ENCODE results near the gene RAB40C.

Gene RAB40C

DNA sequence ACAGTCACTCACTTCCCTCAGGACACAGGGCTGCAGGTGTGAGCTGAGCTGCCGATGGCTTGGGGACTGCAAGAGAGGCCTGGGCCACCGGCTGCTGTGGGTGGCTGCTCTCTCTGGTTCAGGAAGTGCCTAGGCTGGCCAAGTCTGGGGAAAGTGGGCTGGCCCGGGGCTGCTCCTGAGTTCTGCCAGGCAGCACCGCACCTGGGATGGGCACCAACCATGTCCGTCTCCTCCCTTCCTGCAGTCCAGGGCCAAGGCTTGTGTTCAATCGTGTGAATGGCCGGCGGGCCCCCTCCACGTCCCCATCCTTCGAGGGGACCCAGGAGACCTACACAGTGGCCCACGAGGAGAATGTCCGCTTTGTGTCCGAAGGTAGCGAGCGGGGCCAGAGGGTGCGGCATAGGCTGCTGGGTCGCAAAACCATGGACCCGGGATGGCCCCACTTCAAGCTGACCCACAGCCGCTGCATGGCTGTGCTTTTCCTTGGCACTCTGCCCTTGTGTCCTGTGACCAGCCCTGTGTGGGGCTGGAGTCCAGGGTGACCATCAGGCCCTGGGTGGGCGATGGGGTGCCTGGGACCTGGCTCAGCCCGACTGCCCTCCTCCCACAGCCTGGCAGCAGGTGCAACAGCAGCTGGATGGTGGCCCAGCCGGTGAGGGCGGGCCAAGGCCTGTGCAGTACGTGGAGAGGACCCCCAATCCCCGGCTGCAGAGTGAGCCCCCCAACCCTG lies 57.5 kb downstream of the RAB40C start:
- DNase-seq (ENCODE audit: low read depth) = no peak

DNA sequence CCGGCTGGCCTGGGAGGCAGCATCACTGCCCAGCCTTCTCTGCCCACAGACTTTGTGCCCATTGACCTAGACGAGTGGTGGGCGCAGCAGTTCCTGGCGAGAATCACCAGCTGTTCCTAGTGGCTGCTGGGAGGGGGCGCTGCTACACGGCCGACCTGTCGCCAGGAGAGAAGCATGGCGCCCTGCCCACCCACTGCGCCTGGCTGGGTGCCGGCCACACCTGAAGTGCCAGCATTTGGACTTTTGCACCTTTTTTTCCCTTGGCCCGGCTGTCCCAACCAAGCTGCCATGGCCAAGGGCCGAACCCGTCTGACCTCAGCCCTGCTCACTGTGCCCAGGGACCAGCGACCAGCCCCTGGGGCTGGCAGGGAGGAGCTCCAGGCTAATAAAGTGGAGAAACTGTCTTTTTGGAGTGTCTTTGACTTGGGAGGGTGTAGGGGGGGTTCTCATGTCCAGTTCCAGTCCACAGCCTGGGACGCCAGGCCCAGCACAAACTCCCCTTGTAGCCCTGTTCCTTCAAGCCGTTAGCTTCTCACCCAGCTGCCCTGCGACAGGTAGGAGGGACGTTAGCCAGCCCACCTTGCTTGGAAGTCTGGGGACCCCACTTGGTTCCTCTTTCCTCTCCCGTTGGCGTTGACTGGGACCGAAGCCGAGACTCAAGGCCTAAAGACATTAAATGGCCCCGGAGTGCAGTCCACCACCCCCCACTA lies 58.4 kb downstream of the RAB40C start:
- DNase-seq (ENCODE audit: low read depth) = no peak

DNA sequence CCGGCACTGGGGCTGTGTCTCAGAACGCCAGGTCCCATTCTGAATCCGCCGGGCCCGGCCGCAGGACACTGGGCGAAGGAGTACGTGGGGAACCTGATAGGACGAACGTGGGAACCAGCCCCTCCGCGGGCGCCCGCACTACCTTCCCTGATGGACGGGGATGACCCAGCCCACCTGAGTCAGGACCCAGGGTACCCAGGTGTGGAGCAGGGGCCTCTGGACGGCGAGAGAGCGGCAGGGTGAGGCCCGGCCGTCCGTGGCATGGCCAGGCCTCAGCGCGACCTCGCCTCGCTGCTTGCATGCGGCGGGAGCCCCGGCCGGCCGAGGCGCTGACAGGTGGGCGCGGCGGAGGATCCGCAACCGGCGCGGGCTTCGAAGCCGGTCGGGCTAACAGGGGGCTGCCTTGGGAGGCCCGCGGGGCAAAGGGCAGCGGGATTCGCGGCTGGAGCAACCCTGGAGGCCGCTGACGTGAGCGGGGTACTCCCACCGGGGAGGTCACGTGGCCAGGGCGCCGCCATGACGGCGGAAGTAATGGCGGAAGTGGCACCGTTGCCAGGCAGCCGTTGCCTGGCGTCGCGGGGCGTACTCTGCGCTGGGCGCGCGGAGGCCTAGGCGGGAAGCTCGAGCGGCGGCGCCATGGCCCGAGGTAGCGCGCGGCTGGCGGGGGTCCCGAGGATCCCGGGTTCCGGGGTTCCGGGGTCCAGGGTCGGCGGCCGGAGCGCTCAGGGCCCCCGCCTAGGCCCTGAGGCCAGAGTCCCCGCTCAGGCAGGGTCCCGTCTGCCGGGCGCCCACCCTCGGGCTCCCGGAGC lies 59.1 kb downstream of the RAB40C start, which contains the start of gene WDR90:
WDR90 (plus strand) TSS at position 585 of the 809 bp plus-strand sequence; CDS start at position 637, 52 bp downstream.
- DNase-seq (ENCODE audit: low read depth) = peak; percentile 89

DNA sequence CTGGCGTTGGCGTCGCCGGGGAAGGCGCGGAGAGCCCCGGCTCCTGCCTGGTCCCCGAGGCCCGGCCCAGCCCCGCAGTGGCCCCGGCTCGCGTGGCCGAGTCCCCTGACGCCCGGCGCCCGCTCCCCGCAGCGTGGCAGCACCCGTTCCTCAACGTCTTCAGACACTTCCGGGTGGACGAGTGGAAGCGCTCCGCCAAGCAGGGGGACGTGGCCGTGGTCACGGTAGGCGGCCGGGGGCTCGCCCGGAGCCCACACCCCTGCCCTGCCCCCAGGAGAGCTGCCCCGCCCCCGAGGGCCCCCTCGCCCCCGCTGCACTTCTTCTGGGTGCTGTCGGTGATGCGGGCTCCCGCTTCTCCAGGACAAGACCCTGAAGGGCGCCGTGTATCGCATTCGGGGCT lies 59.8 kb downstream of the RAB40C start:
- DNase-seq (ENCODE audit: low read depth) = no peak

DNA sequence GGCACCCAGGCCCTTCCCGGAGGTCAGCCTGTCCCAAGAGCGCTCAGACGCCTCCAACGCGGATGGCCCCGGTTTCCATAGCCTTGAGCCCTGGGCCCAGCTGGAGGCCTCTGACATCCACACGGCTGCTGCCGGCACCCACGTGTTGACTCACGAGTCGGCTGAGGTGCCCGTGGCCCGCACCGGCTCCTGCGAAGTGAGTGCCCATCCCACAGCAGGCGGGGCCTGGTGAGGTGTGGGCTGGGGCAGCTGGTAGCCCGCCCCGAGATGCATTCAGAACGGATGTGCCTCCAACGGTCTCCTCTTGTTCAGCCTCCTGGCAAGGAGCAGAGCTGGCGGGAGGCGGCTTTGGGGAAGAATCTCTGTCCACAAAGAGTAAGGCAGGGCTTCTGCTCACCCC lies 62.0 kb downstream of the RAB40C start:
- no peak for DNase-seq (ENCODE audit: low read depth)

DNA sequence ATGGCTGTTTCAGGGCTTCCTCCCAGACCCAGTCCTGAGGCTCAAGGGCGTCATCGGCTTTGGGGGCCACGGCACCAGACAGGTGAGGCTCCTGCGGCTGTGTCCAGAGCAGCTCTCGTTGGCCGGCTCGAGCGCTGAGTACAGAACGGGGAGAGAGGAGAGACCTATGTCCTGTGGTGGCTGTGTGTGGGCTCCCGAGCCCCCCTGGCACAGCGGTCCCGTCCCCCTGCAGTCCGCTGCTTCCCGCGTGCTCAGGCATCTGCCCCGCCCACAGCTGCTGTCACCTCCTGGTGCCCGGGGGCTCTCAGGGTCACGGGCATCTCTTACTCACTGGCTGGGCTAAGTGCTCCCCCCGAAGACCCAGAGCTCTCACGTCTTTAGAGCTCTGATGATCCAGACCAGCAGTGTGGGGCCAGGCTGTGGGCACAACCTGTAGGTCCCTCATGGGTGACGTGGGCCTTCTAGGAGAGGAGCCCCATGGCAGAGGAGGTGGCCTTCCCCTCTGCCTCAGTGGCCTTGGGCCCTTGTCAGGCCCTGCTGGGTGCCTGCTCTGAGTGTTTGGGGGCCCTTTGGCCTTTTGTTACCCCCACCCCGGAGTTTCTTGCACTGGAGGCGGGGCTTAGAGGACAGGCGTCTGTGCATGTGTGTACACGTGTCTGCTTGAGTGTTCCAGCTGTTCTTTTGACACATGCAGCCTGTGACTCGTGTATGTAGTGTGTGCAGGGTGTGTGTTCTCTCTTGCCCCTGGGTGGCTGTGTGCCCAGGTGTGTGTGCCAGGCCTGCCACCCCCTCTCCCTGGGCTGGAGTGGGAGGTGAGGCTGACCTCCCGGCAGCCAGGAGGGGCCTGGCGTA lies 62.8 kb downstream of the RAB40C start:
- no peak for DNase-seq (ENCODE audit: low read depth)

DNA sequence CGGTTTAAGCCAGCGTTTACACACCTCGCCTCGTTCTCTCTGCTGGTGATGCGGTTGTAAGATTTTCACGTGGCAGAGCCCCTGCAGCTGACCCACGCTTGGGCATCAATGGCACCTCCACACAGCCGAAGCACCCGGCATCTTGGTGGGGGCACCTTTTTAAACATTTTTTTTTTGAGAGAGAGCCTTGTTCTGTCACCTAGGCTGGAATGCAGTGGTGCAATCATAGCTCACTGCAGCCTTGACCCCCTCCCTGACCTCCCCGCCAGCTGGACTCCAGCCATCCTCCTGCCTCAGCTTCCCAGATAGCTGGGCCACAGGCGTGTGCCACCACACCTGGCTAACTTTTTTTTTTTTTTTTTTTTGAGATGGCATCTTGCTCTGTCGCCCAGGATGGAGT lies 64.2 kb downstream of the RAB40C start:
- DNase-seq (ENCODE audit: low read depth) = no peak

DNA sequence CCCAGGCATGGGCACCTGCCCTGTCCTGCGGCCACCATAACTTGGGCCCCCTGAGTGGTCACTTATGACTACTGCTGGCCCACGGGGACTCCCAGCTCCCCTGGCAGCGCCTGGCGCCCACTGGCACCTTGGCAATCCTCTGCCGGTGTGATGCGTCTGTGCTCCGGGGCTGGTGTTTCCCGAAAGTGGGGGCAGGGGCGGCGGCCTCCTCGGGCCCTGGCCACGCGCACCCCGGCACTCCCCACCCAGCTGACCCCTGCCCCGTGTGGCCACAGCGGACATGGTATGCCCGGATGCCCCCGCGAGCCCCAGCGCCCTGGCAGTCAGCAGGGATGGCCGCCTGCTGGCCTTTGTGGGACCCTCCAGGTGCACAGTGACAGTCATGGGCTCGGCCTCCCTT lies 67.6 kb downstream of the RAB40C start:
- no peak for DNase-seq (ENCODE audit: low read depth)

DNA sequence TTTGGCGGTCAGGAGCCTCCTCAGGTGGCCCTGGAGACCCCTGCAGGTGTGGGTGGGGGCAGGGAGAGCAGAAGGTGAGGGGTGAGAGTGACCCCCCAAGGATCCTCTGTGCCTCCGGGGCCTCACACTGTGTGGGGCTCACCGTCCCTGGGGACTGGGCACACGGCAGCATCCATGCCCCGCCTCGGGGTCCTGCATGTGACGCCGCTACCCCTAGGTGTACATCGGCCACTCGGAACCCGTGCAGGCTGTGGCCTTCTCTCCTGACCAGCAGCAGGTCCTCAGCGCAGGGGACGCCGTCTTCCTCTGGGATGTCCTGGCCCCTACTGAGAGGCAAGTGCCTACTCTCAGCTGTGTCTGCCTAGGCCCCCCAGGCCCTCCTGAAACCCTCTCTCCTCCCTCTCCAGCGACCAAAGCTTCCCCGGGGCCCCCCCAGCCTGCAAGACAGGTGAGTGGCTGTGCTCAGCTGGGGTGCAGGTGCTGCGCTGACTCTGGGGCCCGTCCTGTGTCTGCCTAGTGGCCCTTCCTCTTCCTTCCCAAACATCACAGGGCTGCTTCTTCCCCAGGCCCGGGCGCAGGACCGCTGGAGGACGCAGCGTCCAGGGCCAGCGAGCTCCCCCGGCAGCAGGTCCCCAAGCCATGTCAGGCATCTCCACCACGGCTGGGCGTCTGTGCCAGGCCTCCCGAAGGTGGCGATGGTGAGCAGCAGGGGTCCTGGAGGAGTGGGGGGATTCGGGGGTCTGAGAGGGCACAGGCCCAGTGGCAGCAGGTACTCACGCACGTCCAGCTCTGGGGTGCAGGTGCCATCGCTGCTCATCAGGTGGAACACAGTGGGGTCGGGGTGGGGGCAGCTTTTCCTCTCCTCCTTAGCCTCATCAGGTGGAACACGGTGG lies 69.1 kb downstream of the RAB40C start:
- no peak for DNase-seq (ENCODE audit: low read depth)

DNA sequence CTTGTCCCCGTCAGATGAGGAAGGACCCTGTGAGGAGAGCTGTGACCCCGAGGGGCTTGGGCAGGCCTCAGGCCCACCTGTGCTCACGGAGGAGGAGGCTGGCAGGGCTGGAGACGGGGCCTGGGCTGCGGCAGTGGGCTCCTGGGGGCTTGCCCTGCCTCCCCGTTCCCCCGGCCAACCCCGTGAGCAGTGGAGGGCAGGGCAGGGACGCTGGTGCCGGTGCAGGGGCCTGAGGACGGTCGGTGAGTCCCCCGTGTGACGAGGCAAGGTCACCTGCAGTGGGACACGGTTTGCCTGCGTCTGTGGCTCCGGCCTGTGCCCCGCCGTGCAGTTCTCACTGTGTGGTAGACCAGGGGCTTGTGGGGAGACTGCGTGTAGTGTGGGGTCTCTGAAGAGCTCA lies 69.8 kb downstream of the RAB40C start:
- no peak for DNase-seq (ENCODE audit: low read depth)

DNA sequence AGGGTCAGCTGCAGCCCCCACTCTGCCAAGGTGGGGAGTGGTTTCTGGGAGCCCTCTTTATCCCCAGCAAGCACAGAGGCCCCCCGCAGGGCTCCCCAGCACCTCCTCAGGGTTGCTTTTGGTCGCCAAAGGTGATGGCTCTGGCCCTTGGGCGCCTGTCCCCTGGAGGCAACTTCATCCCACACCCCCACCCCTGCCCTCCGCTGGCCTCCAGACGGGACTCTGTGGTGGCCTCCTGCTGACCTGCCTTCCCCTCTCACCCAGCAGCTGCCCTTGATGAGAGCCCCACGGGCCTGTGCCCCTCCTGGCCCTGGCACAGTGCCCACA lies 70.2 kb downstream of the RAB40C start:
- no peak for DNase-seq (ENCODE audit: low read depth)

DNA sequence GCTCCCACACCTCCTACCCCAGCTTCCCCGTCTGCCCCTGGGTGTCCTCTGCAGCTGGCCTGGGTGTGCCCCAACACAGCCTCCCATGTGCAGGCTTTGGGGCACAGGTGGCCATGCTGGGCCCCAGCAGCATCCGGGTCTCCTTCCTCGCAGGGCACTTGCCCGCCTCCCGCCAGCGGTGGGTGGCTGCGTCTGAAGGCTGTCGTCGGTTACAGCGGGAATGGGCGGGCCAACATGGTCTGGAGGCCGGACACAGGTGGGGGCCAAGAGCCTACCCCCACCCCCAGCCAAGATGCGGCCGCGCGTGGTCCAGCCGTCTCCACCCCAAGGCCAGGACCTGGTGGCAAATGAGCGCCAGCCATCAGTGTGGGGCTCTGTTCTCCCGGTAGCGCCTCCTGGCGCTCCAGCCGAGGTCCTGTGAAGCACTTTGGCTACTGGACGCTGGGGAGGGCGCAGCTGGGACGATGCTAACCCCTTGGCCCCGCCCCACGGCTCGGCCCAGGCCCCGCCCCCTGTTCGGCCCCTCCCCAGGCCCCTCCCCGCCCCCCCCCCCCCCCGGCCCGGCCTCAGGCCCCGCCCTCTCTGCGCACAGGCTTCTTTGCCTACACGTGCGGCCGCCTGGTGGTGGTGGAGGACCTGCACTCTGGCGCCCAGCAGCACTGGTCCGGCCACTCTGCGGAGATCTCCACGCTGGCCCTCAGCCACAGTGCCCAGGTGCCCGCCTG lies 70.8 kb downstream of the RAB40C start:
- peak; percentile 51 for DNase-seq (ENCODE audit: low read depth)

DNA sequence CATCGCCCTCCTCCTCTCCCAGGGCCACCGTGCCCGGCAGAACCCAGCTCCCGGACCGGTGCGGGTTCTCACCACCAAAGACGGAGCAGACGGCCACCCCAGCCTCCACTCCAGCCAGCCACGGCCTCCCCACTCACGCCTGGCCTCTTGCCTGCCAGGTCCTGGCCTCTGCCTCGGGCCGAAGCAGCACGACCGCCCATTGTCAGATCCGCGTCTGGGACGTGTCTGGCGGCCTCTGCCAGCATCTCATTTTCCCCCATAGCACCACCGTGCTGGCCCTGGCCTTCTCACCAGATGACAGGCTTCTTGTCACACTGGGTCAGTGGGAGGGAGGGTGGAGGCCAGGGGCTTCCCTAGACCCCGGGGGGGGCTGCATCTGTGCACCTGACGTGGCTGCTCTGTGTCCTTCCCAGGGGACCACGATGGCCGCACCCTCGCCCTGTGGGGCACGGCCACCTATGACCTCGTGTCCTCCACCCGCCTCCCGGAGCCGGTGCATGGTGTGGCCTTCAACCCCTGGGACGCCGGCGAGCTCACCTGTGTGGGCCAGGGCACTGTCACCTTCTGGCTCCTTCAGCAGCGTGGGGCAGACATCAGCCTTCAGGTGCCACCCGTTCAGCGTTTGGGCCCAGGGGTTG lies 71.4 kb downstream of the RAB40C start:
- no peak for DNase-seq (ENCODE audit: low read depth)

DNA sequence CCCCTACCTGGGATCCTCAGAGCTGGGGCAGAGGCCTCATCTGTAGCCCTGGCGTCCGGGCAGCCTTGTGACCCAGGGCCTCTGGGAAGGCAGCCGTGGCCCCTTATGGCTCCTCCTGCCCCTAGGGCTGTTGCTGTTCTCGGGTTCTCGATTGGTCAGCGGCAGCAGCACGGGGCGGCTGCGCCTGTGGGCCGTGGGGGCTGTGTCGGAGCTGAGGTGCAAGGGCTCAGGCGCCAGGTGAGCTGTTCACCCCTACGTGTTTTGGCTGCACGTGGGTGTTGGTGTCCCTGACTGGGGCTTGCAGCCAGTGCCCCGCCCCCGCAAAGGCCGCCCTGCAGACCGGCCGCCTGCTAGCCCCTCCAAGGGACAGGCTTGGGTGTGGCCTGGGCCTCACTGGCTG lies 72.2 kb downstream of the RAB40C start:
- no peak for DNase-seq (ENCODE audit: low read depth)

DNA sequence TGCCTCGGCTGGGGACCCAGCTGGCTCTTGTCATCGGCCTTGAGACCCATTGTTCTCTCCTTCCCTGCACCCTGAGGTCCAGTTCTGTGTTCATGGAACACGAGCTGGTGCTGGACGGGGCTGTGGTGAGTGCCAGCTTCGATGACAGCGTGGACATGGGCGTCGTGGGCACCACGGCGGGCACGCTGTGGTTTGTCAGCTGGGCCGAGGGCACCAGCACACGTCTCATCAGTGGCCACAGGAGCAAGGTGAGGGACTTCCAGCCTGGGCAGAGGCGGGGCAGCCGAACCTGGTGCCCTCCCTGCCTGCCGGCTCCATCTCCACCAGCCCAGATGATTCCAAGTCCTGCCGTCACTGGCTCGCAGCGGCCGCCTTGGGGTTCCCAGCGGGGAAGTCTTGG lies 72.7 kb downstream of the RAB40C start:
- no peak for DNase-seq (ENCODE audit: low read depth)

DNA sequence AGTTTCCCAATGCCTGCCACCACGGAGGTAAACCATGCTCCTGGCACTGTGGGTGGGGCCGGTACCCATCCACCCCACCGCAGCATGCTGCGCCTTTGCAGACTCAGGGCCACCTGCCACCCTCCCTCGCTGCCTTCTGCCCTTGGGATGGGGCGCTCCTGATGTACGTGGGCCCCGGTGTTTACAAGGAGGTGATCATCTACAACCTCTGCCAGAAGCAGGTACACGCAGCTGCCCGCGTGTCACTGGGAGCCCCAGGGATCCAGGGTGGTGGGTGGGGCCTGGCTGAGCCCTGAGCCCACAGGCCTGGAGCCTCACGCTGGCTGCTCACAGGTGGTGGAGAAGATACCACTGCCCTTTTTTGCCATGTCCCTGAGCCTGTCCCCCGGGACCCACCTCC lies 76.7 kb downstream of the RAB40C start:
- DNase-seq (ENCODE audit: low read depth) = no peak

DNA sequence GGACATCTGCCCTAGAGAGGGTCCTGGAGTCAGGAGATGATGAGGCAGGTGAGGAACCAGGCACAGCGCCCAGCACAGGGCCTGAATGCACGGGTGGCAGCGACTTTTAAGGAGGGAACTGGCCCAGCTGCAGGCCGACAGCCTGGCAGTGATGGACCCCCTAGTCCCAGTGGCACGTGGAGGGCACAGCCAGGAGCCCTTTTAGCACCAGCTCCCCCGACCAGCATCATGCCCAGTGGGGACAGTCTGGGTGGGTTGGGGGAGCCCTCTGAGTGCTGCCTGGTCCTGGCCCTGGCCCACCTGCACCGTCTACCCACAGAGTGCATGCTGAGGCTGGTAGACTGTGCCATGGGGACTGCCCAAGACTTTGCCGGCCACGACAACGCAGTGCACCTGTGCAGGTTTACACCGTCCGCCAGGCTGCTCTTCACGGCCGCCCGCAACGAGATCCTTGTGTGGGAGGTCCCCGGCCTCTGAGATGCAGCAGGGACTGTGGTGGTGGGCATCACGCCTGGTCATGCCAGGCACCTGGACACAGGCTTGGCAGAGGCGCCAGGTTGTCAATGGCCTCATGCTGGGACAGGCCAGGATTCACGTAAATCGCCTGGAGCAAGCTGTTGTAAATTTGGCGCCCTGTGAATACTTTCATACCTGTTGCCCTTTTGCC lies 77.4 kb downstream of the RAB40C start:
- DNase-seq (ENCODE audit: low read depth) = no peak

DNA sequence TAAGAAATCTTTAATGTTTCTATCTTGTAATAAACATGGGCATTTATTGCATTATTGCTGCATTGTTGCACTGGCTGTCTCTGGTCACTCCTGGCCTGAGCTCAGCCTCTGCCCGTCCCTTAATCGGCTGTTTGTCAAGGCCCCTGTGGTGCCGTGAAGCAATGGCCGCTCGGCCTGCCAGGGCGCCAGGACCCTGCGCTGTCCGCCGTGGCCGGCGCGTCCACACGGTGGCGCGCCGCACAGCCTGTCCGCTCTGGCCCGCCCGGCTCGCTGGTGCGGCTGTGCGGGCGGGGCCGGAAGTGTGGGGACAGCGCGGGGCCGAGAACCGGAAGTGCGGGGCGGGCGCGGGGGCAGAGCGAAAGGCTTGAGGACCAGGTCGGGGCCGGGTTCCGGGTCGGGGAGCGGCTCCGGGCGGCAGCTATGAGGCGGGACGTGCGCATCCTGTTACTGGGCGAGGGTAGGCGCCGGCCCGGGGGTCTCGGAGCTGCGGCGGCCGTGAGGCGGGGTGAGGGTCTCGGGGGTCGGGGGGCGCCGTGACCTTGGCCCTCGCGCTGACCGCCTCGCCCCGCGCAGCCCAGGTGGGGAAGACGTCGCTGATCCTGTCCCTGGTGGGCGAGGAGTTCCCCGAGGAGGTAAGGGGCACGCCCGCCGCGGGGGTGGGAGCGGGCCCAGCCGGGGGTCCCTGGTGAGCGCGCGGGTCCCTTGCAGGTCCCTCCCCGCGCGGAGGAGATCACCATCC lies 78.1 kb downstream of the RAB40C start, which contains the start of gene RHOT2:
RHOT2 (plus strand) TSS at position 353 of the 739 bp plus-strand sequence; CDS start at position 421, 68 bp downstream.
- peak; percentile 81 for DNase-seq (ENCODE audit: low read depth)

All from T-helper 22 cell (primary cell).